H9 (cell line): Measurements from ENCODE around the gene NKPD1. TPM values are rescaled to one million over a fixed set of nuclear protein-coding genes. Genes with fewer than 3 reads are reported as not detected.

Experiments used
- DNase-seq: peaks from one replicate; pipeline ENCODE4 v3.0.0-alpha.2; 2017
- H2AFZ ChIP-seq: one replicate; pipeline ENCODE4 v1.6.1; 2013; ENCODE audit warnings: mild to moderate bottlenecking, low read length, control low read depth, moderate library complexity
- H2AK5ac ChIP-seq: 2 replicates; pipeline ENCODE4 v1.6.1; 2013; ENCODE audit warnings: low read length, control low read depth, mixed read lengths; ENCODE audit not compliant: insufficient read length
- H2BK120ac ChIP-seq: one replicate; pipeline ENCODE4 v1.6.1; 2013; ENCODE audit warnings: low read depth, mild to moderate bottlenecking, low read length, control low read depth, inconsistent platforms; ENCODE audit not compliant: poor library complexity, severe bottlenecking
- H2BK12ac ChIP-seq: 2 replicates; pipeline ENCODE4 v1.6.1; 2013; ENCODE audit warnings: low read length, control low read depth, mixed read lengths, low read depth; ENCODE audit not compliant: insufficient read length
- H2BK15ac ChIP-seq: 2 replicates; pipeline ENCODE4 v1.6.1; 2013; ENCODE audit warnings: low read depth, low read length, control low read depth
- H2BK20ac ChIP-seq: one replicate; pipeline ENCODE4 v1.6.1; 2013; ENCODE audit warnings: low read depth, mild to moderate bottlenecking, low read length, control low read depth, inconsistent platforms; ENCODE audit not compliant: poor library complexity, severe bottlenecking
- H2BK5ac ChIP-seq: 2 replicates; pipeline ENCODE4 v1.6.1; 2013; ENCODE audit warnings: low read length, control low read depth, mixed read lengths; ENCODE audit not compliant: insufficient read length
- H3K14ac ChIP-seq: 2 replicates; pipeline ENCODE4 v1.6.1; 2013; ENCODE audit warnings: low read length, control low read depth; ENCODE audit not compliant: insufficient read depth
- H3K18ac ChIP-seq: 2 replicates; pipeline ENCODE4 v1.6.1; 2013; ENCODE audit warnings: low read depth, mild to moderate bottlenecking, mixed read lengths, low read length, control low read depth; ENCODE audit not compliant: insufficient read length
- H3K23ac ChIP-seq: 2 replicates; pipeline ENCODE4 v1.6.1; 2013; ENCODE audit warnings: low read length, control low read depth, mixed read lengths, low read depth; ENCODE audit not compliant: insufficient read length
- H3K23me2 ChIP-seq: 2 replicates; pipeline ENCODE4 v1.6.1; 2013; ENCODE audit warnings: low read depth, mild to moderate bottlenecking, mixed read lengths, low read length, control low read depth; ENCODE audit not compliant: insufficient read length, poor library complexity, severe bottlenecking
- H3K27ac ChIP-seq: 2 replicates; pipeline ENCODE4 v1.5.1; 2013; ENCODE audit warnings: low read length, control low read depth, mixed read lengths, low read depth; ENCODE audit not compliant: insufficient read length
- H3K27me3 ChIP-seq: 2 replicates; pipeline ENCODE4 v1.6.1; 2013; ENCODE audit warnings: low read length, control low read depth, inconsistent platforms; ENCODE audit not compliant: insufficient read depth
- H3K4ac ChIP-seq: 2 replicates; pipeline ENCODE4 v1.6.1; 2013; ENCODE audit warnings: low read depth, mild to moderate bottlenecking, control low read depth, inconsistent platforms, low read length, moderate library complexity
- H3K4me1 ChIP-seq: 2 replicates; pipeline ENCODE4 v1.6.1; 2013; ENCODE audit warnings: low read length, control low read depth, inconsistent platforms; ENCODE audit not compliant: insufficient read depth
- H3K4me2 ChIP-seq: 2 replicates; pipeline ENCODE4 v1.6.1; 2013; ENCODE audit warnings: low read length, control low read depth, mixed read lengths; ENCODE audit not compliant: insufficient read length, insufficient read depth
- H3K56ac ChIP-seq: 2 replicates; pipeline ENCODE4 v1.6.1; 2013; ENCODE audit warnings: low read depth, mild to moderate bottlenecking, mixed read lengths, low read length, control low read depth; ENCODE audit not compliant: insufficient read length
- H3K79me1 ChIP-seq: 2 replicates; pipeline ENCODE4 v1.6.1; 2013; ENCODE audit warnings: low read depth, mild to moderate bottlenecking, moderate library complexity, low read length, control low read depth, inconsistent platforms; ENCODE audit not compliant: insufficient read depth, poor library complexity, severe bottlenecking
- H3K79me2 ChIP-seq: 2 replicates; pipeline ENCODE4 v1.6.1; 2013; ENCODE audit warnings: low read length, control low read depth, inconsistent platforms; ENCODE audit not compliant: insufficient read depth
- H3K9ac ChIP-seq: 2 replicates; pipeline ENCODE4 v1.6.1; 2013; ENCODE audit warnings: low read length, control low read depth, mixed read lengths; ENCODE audit not compliant: insufficient read length; ENCODE audit errors: extremely low read depth
- H3K9me3 ChIP-seq: one replicate; pipeline ENCODE4 v1.6.1; 2013; ENCODE audit warnings: low read depth, low read length, inconsistent platforms; ENCODE audit not compliant: control insufficient read depth
- H3T11ph ChIP-seq: one replicate; pipeline ENCODE4 v1.6.1; 2013; ENCODE audit warnings: mild to moderate bottlenecking, low read length, control low read depth, inconsistent platforms
- H4K20me1 ChIP-seq: one replicate; pipeline ENCODE4 v1.6.1; 2013; ENCODE audit not compliant: control insufficient read depth, insufficient read length, insufficient read depth
- H4K5ac ChIP-seq: 2 replicates; pipeline ENCODE4 v1.6.1; 2013; ENCODE audit warnings: low read depth, mild to moderate bottlenecking, mixed read lengths, low read length, control low read depth; ENCODE audit not compliant: insufficient read length
- H4K8ac ChIP-seq: replicated peaks from 2 replicates; pipeline ENCODE4 v1.6.1; 2013; ENCODE audit warnings: low read length, control low read depth, mixed read lengths, low read depth; ENCODE audit not compliant: insufficient read length
- H4K91ac ChIP-seq: 2 replicates; pipeline ENCODE4 v1.6.1; 2013; ENCODE audit warnings: low read depth, mild to moderate bottlenecking, moderate library complexity, mixed read lengths, low read length, control low read depth; ENCODE audit not compliant: insufficient read length
- H3K27ac Mint-ChIP-seq, 3 experiments: 2 replicates in 2 of 3; 3 replicates in 1 of 3; pipeline ENCODE4 v1.8.0; 2020 to 2021; ENCODE audit warnings: mixed read lengths in 3 of 3, mild to moderate bottlenecking in 1 of 3, moderate library complexity in 1 of 3
- H3K27me3 Mint-ChIP-seq: 2 replicates; pipeline ENCODE4 v1.8.0; 2021; ENCODE audit warnings: low read depth, mild to moderate bottlenecking, moderate library complexity, mixed read lengths
- H3K36me3 Mint-ChIP-seq, 3 experiments: 2 replicates in 2 of 3; 3 replicates in 1 of 3; pipeline ENCODE4 v1.8.0; 2020 to 2021; ENCODE audit warnings: low read depth in 3 of 3, mixed read lengths in 3 of 3; ENCODE audit not compliant: insufficient read depth in 1 of 3
- H3K4me1 Mint-ChIP-seq, 2 experiments: 2 replicates each; pipeline ENCODE4 v1.8.0; 2020; ENCODE audit warnings: mixed read lengths in 2 of 2
- H3K4me3 Mint-ChIP-seq, 2 experiments: 2 replicates in 1 of 2; 3 replicates in 1 of 2; pipeline ENCODE4 v1.8.0; 2020 to 2021; ENCODE audit warnings: mild to moderate bottlenecking in 2 of 2, mixed read lengths in 2 of 2, moderate library complexity in 1 of 2
- H3K9me3 Mint-ChIP-seq, 2 experiments: 2 replicates in 1 of 2; 3 replicates in 1 of 2; pipeline ENCODE4 v1.8.0; 2020; ENCODE audit warnings: mild to moderate bottlenecking in 2 of 2, mixed read lengths in 2 of 2, moderate library complexity in 1 of 2
- WGBS: extraction: QIAGEN DNeasy Blood & Tissue Kit; methylation state at CpG from one replicate; pipeline ENCODE4 v1.1.7; 2013; ENCODE audit warnings: missing lambda C conversion rate, low lambda C conversion rate, mixed read lengths; ENCODE audit not compliant: insufficient read length; ENCODE audit errors: extremely low coverage; 5-methylcytosine and 5-hydroxymethylcytosine counted together
- long read RNA-seq: library from polyadenylated mRNA; unstranded; transcript quantifications from one replicate; pipeline ENCODE4 v2.0.0, GENCODE V29; 2020
- total RNA-seq: library from RNA; stranded (reverse); gene quantifications from 2 replicates; pipeline ENCODE4 v1.2.1, GENCODE V29; 2021
- TF ChIP-seq, protein P1 (sequence below): fragments of 200-600 bp; sonication (generic); conservative IDR thresholded peaks from 3 replicates; pipeline ENCODE4 v1.8.0; 2021; ENCODE audit warnings: antibody characterized with exemption, mild to moderate bottlenecking

NKPD1 gene, protein sequence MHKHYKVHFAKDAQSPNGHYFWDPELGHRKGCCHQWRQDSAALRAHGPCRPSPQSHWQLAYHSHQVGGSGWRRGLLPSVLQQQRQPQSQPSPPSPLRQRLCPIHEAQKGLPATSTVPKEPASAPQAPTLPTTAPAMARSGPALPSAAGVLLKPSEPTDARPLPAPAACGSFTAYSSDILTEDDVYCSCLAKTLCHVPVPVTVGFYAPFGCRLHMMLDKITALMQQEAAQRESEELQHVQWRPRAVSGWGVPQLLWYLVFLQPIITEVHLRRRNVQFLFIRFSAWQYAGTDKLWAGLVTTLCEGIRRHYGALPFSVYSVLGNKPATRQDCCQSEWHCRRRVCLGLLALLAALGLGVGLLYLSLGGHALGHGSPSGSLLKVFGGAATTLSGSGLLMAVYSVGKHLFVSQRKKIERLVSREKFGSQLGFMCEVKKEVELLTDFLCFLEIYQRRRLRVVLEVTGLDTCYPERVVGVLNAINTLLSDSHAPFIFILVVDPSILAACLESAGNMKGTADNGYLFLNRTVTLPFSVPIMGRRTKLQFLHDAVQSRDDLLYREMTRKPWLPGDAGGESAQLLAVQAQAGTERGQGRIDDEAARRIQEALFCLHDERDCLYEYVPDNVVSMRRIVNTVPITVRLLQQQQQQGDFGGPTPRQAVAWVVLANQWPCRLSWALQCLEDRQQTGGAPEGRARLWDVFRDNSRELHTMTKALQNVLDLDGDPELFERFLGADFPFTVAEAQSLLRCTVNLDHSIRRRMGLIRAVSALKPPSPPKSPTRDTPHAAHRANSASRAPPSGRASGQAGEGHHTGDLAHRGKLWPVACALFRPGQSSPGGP
- total RNA-seq, result 0.17 and 0.46 TPM in 2 replicates
- long read RNA-seq, result 0 reads

DNA sequence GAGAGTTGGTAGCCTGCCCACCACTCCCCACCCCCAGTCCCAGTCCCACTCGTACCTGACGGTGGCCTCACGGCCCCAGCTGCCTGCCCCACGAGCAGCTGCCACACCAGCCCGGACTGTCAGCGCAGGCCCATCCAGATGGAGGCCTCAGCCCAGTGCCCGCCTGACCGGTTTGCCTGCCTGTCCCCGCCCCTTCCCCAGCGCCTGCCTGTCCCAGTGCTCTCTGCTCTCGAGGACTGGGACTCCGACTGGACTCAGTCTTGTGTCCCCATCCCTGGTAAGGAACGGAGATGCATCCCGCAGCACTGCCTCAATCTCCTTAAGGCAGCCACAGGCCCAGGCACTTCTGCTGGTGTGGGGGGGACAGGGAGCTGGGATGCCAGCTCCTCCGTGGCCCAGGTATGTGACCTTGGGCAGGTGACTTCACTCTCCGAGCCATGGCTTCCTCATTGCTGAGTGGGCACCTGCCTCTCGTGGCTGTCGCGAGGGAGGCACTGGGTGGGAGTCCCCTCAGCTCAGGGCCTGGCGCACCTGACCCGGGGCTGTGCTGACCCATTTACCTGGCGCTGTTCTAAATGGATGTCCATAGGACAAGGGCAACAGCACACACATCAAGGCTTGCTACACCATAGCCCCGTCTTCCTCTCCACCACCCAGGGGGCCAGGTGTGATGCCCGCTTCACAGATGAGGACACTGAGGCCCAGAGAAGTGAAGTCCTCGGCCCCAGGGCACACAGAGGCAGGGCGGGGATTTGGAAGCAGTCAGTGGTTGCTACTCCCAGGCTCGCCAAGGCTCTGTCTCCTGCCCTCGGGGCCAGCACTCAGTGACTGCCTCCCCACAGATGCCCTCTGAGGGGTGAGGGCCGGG is at the start of gene NKPD1:
Gene NKPD1, minus strand, starts transcription at position 113 of the 868 bp plus-strand sequence. CDS start 832 bp downstream, outside the sequence.
- no peak within 1 kb of the TSS for H2BK120ac ChIP-seq
- H3K4me1 ChIP-seq, result no peaks in the 10 kb centered on the region
- H3K23ac ChIP-seq, result no peak within 1 kb of the TSS
- no peak within 1 kb of the TSS for H2BK5ac ChIP-seq
- no peak within 1 kb of the TSS for H3K27ac Mint-ChIP-seq
- TF ChIP-seq, protein P1, sequence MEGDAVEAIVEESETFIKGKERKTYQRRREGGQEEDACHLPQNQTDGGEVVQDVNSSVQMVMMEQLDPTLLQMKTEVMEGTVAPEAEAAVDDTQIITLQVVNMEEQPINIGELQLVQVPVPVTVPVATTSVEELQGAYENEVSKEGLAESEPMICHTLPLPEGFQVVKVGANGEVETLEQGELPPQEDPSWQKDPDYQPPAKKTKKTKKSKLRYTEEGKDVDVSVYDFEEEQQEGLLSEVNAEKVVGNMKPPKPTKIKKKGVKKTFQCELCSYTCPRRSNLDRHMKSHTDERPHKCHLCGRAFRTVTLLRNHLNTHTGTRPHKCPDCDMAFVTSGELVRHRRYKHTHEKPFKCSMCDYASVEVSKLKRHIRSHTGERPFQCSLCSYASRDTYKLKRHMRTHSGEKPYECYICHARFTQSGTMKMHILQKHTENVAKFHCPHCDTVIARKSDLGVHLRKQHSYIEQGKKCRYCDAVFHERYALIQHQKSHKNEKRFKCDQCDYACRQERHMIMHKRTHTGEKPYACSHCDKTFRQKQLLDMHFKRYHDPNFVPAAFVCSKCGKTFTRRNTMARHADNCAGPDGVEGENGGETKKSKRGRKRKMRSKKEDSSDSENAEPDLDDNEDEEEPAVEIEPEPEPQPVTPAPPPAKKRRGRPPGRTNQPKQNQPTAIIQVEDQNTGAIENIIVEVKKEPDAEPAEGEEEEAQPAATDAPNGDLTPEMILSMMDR, result no peak
- WGBS, result no CpG with 5 or more reads among the region's 29 CpGs
- no peak within 1 kb of the TSS for H2BK20ac ChIP-seq
- H3K27me3 ChIP-seq, result no peaks in the 10 kb centered on the region
- H4K91ac ChIP-seq, result no peak within 1 kb of the TSS
- no peak within 1 kb of the TSS for H3K18ac ChIP-seq
- no peak within 1 kb of the TSS for H2BK15ac ChIP-seq
- no peak within 1 kb of the TSS for H3T11ph ChIP-seq
- H2BK12ac ChIP-seq, result no peak within 1 kb of the TSS
- no peaks in the 10 kb centered on the region; a peak in 1 of 7 replicates for H3K36me3 Mint-ChIP-seq
- peak; percentile 67 for DNase-seq
- H4K8ac ChIP-seq, result no peak within 1 kb of the TSS
- H3K27me3 Mint-ChIP-seq, result peaks cover 52% of the 10 kb centered on the region
- no peak within 1 kb of the TSS for H2AK5ac ChIP-seq
- H3K4ac ChIP-seq, result no peak within 1 kb of the TSS
- no peaks in the 10 kb centered on the region for H3K23me2 ChIP-seq
- no peak within 1 kb of the TSS for H3K14ac ChIP-seq
- H4K20me1 ChIP-seq, result no peaks in the 10 kb centered on the region
- no peaks in the 10 kb centered on the region for H3K79me2 ChIP-seq
- no peaks in the 10 kb centered on the region for H3K79me1 ChIP-seq
- H3K56ac ChIP-seq, result no peak within 1 kb of the TSS
- no peak within 1 kb of the TSS; a peak in 1 of 5 replicates for H3K4me3 Mint-ChIP-seq
- peaks cover 5 to 37% of the 10 kb centered on the region in 2 experiments; a peak in 3 of 4 replicates for H3K4me1 Mint-ChIP-seq
- no peaks in the 10 kb centered on the region for H3K9me3 ChIP-seq
- no peak within 1 kb of the TSS for H4K5ac ChIP-seq
- H3K9ac ChIP-seq, result no peak within 1 kb of the TSS
- H3K27ac ChIP-seq, result no peak within 1 kb of the TSS
- H3K9me3 Mint-ChIP-seq, result no peaks in the 10 kb centered on the region
- H2AFZ ChIP-seq, result no peak within 1 kb of the TSS
- no peak within 1 kb of the TSS for H3K4me2 ChIP-seq
